Umbilical cord (tissue), 2 donors: Measurements from ENCODE around the gene CLCC1. TPM values are rescaled to one million over a fixed set of nuclear protein-coding genes. Genes with fewer than 3 reads are reported as not detected.
A peak's percentile ranks its signal among the peaks of the same experiment; 100 is the strongest.
"Not testable (repeated sequence)": the region's sequence is repeated elsewhere in the genome, so short reads cannot be mapped to it uniquely, and the experiment has no call there.

ENCODE experiments used
- DNase-seq: peaks from one replicate; pipeline ENCODE4 v3.0.0-alpha.2; 2015; ENCODE audit warnings: low spot score
- total RNA-seq: library from RNA; depleted of rRNA; stranded (reverse); fragments of >200 nt; gene quantifications from one replicate; pipeline ENCODE4 v1.2.3, GENCODE V29; 2014; ENCODE audit warnings: low replicate concordance; ENCODE audit not compliant: insufficient read depth

CLCC1 gene
- total RNA-seq = 38.0 TPM

GRCh38 chr1:108963052-108963686, at the start of gene CLCC1:
Gene CLCC1 (minus strand): TSS chr1:108963484. CDS start chr1:108950437, 13,047 bp downstream.
- DNase-seq = peak; percentile 95

GRCh38 chr1:109011335-109011734, 48.1 kb upstream of the CLCC1 start:
- no peak for DNase-seq

GRCh38 chr1:108996622-108997021, 33.3 kb upstream of the CLCC1 start:
- DNase-seq = not testable (repeated sequence)

GRCh38 chr1:108983114-108983513, 19.8 kb upstream of the CLCC1 start:
- DNase-seq = no peak

- no peak for DNase-seq
Observed at GRCh38 chr1:108976658-108977057, 13.4 kb upstream of the CLCC1 start.

GRCh38 chr1:108972951-108973350, 9.7 kb upstream of the CLCC1 start:
- no peak for DNase-seq

- no peak for DNase-seq
Observed at GRCh38 chr1:108969346-108969745, 6.1 kb upstream of the CLCC1 start.

GRCh38 chr1:108962681-108963051, 618 bp downstream of the CLCC1 start:
- DNase-seq = peak; percentile 31

GRCh38 chr1:108961752-108962486, 1.4 kb downstream of the CLCC1 start:
- no peak for DNase-seq

- no peak for DNase-seq
Observed at GRCh38 chr1:108961198-108961597, 2.1 kb downstream of the CLCC1 start.

GRCh38 chr1:108960719-108961118, 2.6 kb downstream of the CLCC1 start:
- DNase-seq = no peak

- no peak for DNase-seq
Observed at GRCh38 chr1:108957888-108958287, 5.4 kb downstream of the CLCC1 start.

GRCh38 chr1:108955881-108956280, 7.4 kb downstream of the CLCC1 start:
- no peak for DNase-seq

GRCh38 chr1:108955111-108955510, 8.2 kb downstream of the CLCC1 start:
- DNase-seq = no peak

- DNase-seq = no peak
Observed at GRCh38 chr1:108953452-108953851, 9.8 kb downstream of the CLCC1 start.

- DNase-seq = no peak
Observed at GRCh38 chr1:108951242-108951641, 12.0 kb downstream of the CLCC1 start.

GRCh38 chr1:108949044-108949443, 14.2 kb downstream of the CLCC1 start:
- no peak for DNase-seq

- peak; percentile 12 for DNase-seq
Observed at GRCh38 chr1:108947871-108948525, 15.3 kb downstream of the CLCC1 start.

GRCh38 chr1:108936170-108936569, 27.1 kb downstream of the CLCC1 start:
- no peak for DNase-seq

GRCh38 chr1:108933944-108934343, 29.3 kb downstream of the CLCC1 start:
- no peak for DNase-seq

- not testable (repeated sequence) for DNase-seq
Observed at GRCh38 chr1:108927565-108927964, 35.7 kb downstream of the CLCC1 start.

- no peak for DNase-seq
Observed at GRCh38 chr1:108925920-108926319, 37.4 kb downstream of the CLCC1 start.

- no peak for DNase-seq
Observed at GRCh38 chr1:108916788-108917187, 46.5 kb downstream of the CLCC1 start.
